HG02852 (cell line): ENCODE results near the gene RAP1GAP2.

Experiments used
- ATAC-seq: cut with Tn5 transposase; IDR thresholded peaks from one replicate; pipeline ENCODE4 v1.9.1; 2021; ENCODE audit warnings: mild to moderate bottlenecking, moderate library complexity; ENCODE audit not compliant: unreplicated experiment

Gene RAP1GAP2

GRCh38 chr17:2852221-2852620 is 56.0 kb downstream of the RAP1GAP2 start:
- no peak for ATAC-seq

- no peak for ATAC-seq
These were observed 56.6 kb downstream of the RAP1GAP2 start for GRCh38 chr17:2852729-2853282.

- ATAC-seq: no peak
These were observed 57.3 kb downstream of the RAP1GAP2 start for GRCh38 chr17:2853283-2854142.

- ATAC-seq: no peak
These were observed 58.2 kb downstream of the RAP1GAP2 start for GRCh38 chr17:2854143-2855055.

- no peak for ATAC-seq
These were observed 58.9 kb downstream of the RAP1GAP2 start for GRCh38 chr17:2855063-2855600.

GRCh38 chr17:2856727-2857126 is 60.5 kb downstream of the RAP1GAP2 start:
- ATAC-seq: no peak

GRCh38 chr17:2860045-2860444 is 63.8 kb downstream of the RAP1GAP2 start:
- no peak for ATAC-seq

GRCh38 chr17:2860883-2861282 is 64.6 kb downstream of the RAP1GAP2 start:
- ATAC-seq: no peak

- ATAC-seq: no peak
These were observed 66.0 kb downstream of the RAP1GAP2 start for GRCh38 chr17:2862197-2862596.

- no peak for ATAC-seq
These were observed 67.0 kb downstream of the RAP1GAP2 start for GRCh38 chr17:2863204-2863603.

- no peak for ATAC-seq
These were observed 69.0 kb downstream of the RAP1GAP2 start for GRCh38 chr17:2865228-2865627.

GRCh38 chr17:2867441-2868424 is 71.5 kb downstream of the RAP1GAP2 start:
- ATAC-seq: no peak

- ATAC-seq: no peak
These were observed 73.4 kb downstream of the RAP1GAP2 start for GRCh38 chr17:2869604-2870003.

- no peak for ATAC-seq
These were observed 75.0 kb downstream of the RAP1GAP2 start for GRCh38 chr17:2871205-2871604.

GRCh38 chr17:2871720-2872119 is 75.5 kb downstream of the RAP1GAP2 start:
- ATAC-seq: no peak

- no peak for ATAC-seq
These were observed 76.0 kb downstream of the RAP1GAP2 start for GRCh38 chr17:2872282-2872681.

- no peak for ATAC-seq
These were observed 78.0 kb downstream of the RAP1GAP2 start for GRCh38 chr17:2874189-2874686.

GRCh38 chr17:2875608-2876007 is 79.4 kb downstream of the RAP1GAP2 start:
- ATAC-seq: no peak

- no peak for ATAC-seq
These were observed 80.2 kb downstream of the RAP1GAP2 start for GRCh38 chr17:2876467-2876866.

- ATAC-seq: no peak
These were observed 82.6 kb downstream of the RAP1GAP2 start for GRCh38 chr17:2878751-2879254.
